Testis (tissue), 3 donors: Measurements from ENCODE around the gene ERBB3. TPM values are rescaled to one million over a fixed set of nuclear protein-coding genes. Genes with fewer than 3 reads are reported as not detected.

Experiments
- DNase-seq: peaks from one replicate; pipeline ENCODE4 v3.0.0-alpha.2; 2019
- H3K27ac ChIP-seq, 2 donors: fragments of 200-600 bp; sonication (generic); one replicate each; pipeline ENCODE4 v1.5.1; 2019
- H3K27me3 ChIP-seq: fragments of 200-600 bp; sonication (generic); one replicate; pipeline ENCODE4 v1.5.1; 2019
- H3K36me3 ChIP-seq: fragments of 200-600 bp; sonication (generic); one replicate; pipeline ENCODE4 v1.5.1; 2017; ENCODE audit warnings: low read depth; ENCODE audit errors: missing control alignments
- H3K4me1 ChIP-seq: fragments of 200-600 bp; sonication (generic); one replicate; pipeline ENCODE4 v1.5.1; 2019
- H3K4me3 ChIP-seq, 2 donors: fragments of 200-600 bp; sonication (generic); one replicate each; pipeline ENCODE4 v1.5.1; 2017 to 2019
- H3K9me3 ChIP-seq: fragments of 200-600 bp; sonication (generic); one replicate; pipeline ENCODE4 v1.5.1; 2017
- CTCF ChIP-seq, 3 experiments: fragments of 450-650 bp in 2 of 3; fragments of 200-600 bp in 1 of 3; sonication (generic) in 1 of 3; IDR thresholded peaks; one replicate each; pipeline ENCODE4 v1.5.1; 2016 to 2019; ENCODE audit warnings: antibody characterized with exemption in 3 of 3, mild to moderate bottlenecking in 2 of 3, moderate library complexity in 1 of 3
- POLR2A ChIP-seq: fragments of 450-650 bp; IDR thresholded peaks from one replicate; pipeline ENCODE4 v1.6.1; 2017; ENCODE audit warnings: antibody characterized with exemption, mild to moderate bottlenecking, moderate library complexity
- WGBS, 2 donors: methylation state at CpG; one replicate each; pipeline ENCODE4 v1.1.5; 2018; 5-methylcytosine and 5-hydroxymethylcytosine counted together
- intact Hi-C: fragments of 100-400 bp; cut with DNase I; formaldehyde crosslinking; loops from one replicate; pipeline ENCODE4 v1.15.1; 2023; ENCODE audit warnings: low total_unique reads
- polyA plus RNA-seq: library from polyadenylated mRNA; stranded (reverse); fragments of 350-450 nt; fragmentation: Illumina TruSeq; extraction: RNeasy Lipid Tissue Mini Kit (QIAGEN cat#74804); gene quantifications from one replicate; pipeline ENCODE4 v1.2.3, GENCODE V29; 2014; ENCODE audit warnings: low read depth, low replicate concordance; ENCODE audit not compliant: insufficient read depth
- total RNA-seq, 2 donors: library from RNA; depleted of rRNA; stranded (reverse); fragments of >200 nt; gene quantifications; one replicate each; pipeline ENCODE4 v1.2.3, GENCODE V29; 2016

Gene ERBB3
- total and polyA plus RNA-seq, 3 donors from 2014 or later = 3.3 to 9.8 (median 6.1) TPM

- intact Hi-C loops = loop anchor here (5.0 kb wide), 1 partner anchor 33 kb away; no protein-coding TSS in a partner anchor
- Histone ChIP-seq H3K9me3 (no peaks in the 10 kb centered on the region), H3K27ac (peak overlapping the region; percentile 80 to 88), H3K36me3 (no peaks in the 10 kb centered on the region), H3K4me3 (peak overlapping the region; percentile 77), H3K27me3 (no peaks in the 10 kb centered on the region), H3K4me1 (peaks cover 26% of the 10 kb centered on the region)
- TF ChIP-seq CTCF (IDR thresholded peaks at IDR 0.05) = no peak
- no peak for TF ChIP-seq POLR2A
- 2% methylated on average over 19 to 29 of the region's 29 CpGs for WGBS, 2 donors
- DNase-seq = peak; percentile 73
Observed at GRCh38 chr12:56129206-56129941, 49.4 kb downstream of the ERBB3 start.

DNA sequence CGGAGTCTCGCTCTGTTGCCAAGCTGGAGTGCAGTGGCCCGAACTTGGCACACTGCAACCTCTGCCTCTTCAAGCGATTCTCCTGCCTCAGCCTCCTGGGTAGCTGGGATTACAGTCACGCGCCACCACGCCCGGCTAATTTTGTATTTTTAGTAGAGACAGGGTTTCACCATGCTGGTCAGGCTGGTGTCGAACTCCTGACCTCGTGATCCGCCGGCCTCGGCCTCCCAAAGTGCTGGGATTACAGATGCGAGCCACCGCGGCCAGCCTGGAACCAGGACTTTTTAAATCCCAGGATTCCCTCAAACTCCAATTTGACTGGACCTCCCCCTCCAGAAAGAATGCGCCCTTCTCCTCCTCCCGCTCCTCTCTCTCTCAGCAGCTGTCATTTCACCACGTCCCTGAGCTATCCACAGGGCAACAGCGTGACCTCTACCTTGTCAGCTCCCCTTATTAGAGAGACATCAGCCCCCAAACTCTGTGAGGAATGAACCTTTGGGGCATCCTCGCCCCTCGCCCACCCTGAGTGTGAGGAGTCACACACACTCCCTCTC, 50.1 kb downstream of the ERBB3 start:
- WGBS, 2 donors = 45 to 66% methylated on average over 22 of the region's 22 CpGs
- Histone ChIP-seq H3K27ac (no peak overlapping the region), H3K4me3 (no peak overlapping the region), H3K36me3 (no peaks in the 10 kb centered on the region), H3K4me1 (peaks cover 26% of the 10 kb centered on the region), H3K27me3 (no peaks in the 10 kb centered on the region), H3K9me3 (no peaks in the 10 kb centered on the region)
- DNase-seq = no peak
- TF ChIP-seq CTCF (IDR thresholded peaks at IDR 0.05) = no peak
- no peak for TF ChIP-seq POLR2A
- intact Hi-C loops = loop anchor here (5.0 kb wide), 1 partner anchor 32 kb away; no protein-coding TSS in a partner anchor

DNA sequence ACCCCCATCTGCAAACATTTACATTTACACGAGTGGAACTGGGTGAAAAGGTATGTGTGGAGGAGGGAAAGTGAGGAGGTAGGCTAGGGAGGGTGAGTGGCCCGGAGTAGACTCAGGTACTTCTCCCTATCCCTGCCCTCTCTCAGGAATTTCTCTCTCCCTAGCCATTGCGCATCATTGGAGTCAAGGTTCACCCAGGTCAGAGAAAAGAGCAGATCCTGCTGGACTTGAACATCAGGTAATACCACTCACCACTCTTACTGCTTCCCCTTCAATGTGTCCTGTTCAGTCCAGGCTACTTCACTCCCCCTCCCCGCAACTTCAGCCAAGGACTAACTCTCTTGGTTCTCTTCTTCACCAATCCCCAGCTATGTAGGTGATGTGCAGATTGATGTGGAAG, 50.9 kb downstream of the ERBB3 start:
- intact Hi-C loops = no loop called here
- no peaks in the 10 kb centered on the region for H3K36me3 ChIP-seq

DNA sequence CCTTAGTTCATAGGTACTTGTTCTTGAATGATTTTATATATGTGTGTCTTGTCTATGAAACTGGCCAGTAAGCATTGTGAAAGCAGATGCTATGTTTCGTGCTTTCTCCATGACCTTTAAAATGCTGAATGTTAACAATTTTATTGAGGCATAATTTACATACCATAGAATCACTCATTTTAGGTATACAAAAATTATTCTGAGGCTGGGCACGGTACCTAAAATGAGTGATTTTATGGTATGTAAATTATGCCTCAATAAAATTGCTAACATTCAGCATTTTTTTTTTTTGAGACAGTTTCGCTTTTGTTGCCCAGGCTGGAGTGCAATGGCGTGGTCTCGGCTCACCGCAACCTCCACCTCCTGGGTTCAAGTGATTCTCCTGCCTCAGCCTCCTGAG, 54.9 kb downstream of the ERBB3 start:
- Histone ChIP-seq H3K36me3 (no peaks in the 10 kb centered on the region), H3K27ac (no peak overlapping the region), H3K4me1 (peaks cover 4% of the 10 kb centered on the region), H3K4me3 (no peak overlapping the region), H3K9me3 (no peaks in the 10 kb centered on the region), H3K27me3 (no peaks in the 10 kb centered on the region)
- no peak for DNase-seq
- intact Hi-C loops = no loop called here
- 96 to 97% methylated on average over 6 of the region's 6 CpGs for WGBS, 2 donors
- TF ChIP-seq CTCF (IDR thresholded peaks at IDR 0.05) (no peak), POLR2A (no peak)

More for the DNA sequence above, 50.9 kb downstream of the ERBB3 start:
- Histone ChIP-seq H3K27ac (no peak overlapping the region), H3K27me3 (no peaks in the 10 kb centered on the region), H3K4me1 (peaks cover 25% of the 10 kb centered on the region), H3K9me3 (no peaks in the 10 kb centered on the region), H3K4me3 (no peak overlapping the region)
- no peak for TF ChIP-seq CTCF (IDR thresholded peaks at IDR 0.05)
- TF ChIP-seq POLR2A = no peak
- WGBS, 2 donors = 81 to 85% methylated on average over 4 of the region's 4 CpGs
- DNase-seq = no peak
